ENCODE results near the gene UGT1A9.

The UGT1A9 gene

GRCh38 chr2:233813236-233814055, 141.7 kb downstream of the UGT1A9 start:
- no peak for DNase-seq (ENCODE audit: insufficient read length, low spot score)
- FAIRE-seq, result no peak

DNA sequence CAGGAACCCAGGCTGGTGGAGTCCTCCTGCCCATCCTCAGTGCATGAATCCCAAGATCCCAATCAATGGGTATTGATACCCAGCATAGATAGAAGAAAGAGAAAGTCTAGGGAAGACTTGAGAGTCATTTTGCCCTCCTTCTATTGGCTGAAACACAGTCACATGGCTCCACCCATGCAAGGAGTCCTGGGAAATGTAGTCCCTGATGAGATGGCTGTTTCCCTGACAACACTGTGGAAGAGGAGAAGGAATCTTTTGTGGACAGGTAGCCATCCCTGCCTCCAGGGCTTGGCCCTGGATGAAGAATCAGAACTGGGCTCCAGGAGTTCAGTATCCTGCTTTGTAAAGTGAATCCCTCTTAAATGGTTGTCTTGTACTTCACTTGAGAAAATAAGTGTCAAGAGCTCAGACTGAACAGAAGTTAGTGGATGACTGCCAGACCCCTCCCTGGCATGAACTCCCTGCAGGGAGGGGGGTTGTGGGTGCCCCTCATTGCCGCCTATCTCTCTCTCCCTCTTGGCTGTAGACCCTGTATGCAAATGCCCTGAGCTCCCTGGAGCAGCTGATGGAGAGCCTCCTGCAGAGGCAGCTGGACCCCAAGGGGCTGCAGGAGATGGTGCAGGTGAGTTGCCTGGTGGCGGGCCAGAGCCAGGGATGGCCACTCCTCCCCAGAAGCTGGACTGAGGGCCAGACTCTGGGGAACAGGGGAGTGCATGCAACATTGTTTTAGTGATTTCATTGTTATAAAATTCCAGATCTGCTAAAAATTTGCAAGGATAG, 142.5 kb downstream of the UGT1A9 start:
- DNase-seq (ENCODE audit: insufficient read length, low spot score) (no peak), FAIRE-seq (no peak)

- FAIRE-seq, result no peak
- no peak for DNase-seq (ENCODE audit: insufficient read length, low spot score)
Observed at GRCh38 chr2:233815861-233816260, 144.2 kb downstream of the UGT1A9 start.

DNA sequence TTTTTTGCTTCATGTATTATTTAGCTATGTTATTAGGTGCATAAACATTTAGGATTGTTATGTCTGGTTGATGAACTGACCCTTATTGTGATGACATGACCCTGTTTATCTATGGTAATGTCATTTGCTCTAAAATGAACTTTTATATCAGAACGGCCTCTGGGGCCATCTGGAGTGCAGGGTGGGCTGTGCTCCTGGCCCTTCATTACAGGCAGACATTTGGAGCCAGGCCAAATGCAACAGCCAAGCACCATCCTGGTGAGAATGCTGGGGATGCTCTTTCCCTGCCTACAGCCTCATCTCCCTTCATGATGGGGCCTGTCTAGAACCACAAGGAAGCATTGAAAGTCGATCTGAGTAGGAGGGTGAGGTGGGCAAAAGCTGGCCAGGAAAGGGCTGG, 144.6 kb downstream of the UGT1A9 start:
- FAIRE-seq (no peak), DNase-seq (ENCODE audit: insufficient read length, low spot score) (no peak)

- no peak for FAIRE-seq
- DNase-seq (ENCODE audit: insufficient read length, low spot score), result no peak
Observed at GRCh38 chr2:233816771-233817170, 145.1 kb downstream of the UGT1A9 start.

DNA sequence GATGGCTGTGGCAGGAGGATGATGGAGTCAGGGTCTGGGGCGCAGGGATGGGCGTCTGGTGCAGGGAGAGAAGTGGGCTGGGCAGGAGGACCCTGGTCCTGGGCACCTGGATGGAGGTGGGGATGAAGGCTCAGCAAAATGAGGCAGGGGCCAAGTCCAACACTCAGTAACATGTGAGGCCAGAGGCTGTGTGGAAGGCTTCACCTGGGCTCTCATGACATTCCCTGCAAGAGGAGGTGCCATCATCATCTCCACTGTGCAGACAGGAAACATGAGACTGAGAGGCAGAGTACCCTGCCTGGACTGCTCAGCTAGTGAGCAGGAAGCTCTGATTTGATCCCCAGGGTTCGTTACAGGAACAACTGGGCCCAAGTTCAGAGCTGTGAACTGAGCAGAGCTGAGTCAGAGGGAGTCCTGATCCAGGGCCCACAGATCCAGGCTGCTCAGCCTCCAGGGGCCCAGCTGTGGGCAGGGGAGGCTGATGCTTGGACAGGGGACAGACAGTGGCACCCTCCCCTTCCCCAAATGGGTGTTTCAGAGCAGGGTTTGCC, 145.7 kb downstream of the UGT1A9 start:
- no peak for FAIRE-seq

DNA sequence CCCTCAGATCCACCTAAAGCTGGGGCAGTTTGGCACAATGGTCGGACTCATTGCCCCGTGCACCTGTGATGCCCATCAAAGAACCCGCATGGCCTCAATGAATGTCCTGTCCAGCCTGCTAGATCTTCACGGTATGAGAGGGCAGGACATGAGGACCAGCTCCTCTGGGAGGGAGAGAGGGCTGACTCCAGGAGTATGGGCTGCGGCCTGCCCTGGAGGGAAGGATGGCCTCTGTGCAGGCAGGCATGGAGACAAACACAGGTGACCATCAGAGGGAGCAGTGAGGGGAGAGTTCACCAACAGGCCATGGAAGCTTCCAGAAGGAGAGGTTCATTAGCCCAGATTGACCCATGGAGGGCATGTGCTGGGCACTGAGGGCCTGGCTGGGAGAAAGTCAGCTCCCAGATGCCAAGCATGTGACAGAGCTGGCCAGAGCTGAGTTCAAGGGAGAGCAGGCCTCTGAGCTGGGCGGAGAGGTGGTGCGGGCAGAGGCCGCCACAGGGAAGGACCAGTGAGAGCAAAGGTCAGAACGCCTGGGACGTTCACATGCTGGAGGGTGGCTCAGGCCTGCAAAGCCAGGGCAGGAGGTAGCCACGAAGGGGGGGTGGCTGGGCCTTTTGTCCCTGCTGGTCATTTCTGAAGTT, 146.4 kb downstream of the UGT1A9 start:
- FAIRE-seq (no peak), DNase-seq (ENCODE audit: insufficient read length, low spot score) (no peak)

More for the DNA sequence above, 145.7 kb downstream of the UGT1A9 start:
- no peak for DNase-seq (ENCODE audit: insufficient read length, low spot score)

GRCh38 chr2:233818639-233819621, 147.2 kb downstream of the UGT1A9 start:
- no peak for DNase-seq (ENCODE audit: insufficient read length, low spot score)
- no peak for FAIRE-seq

DNA sequence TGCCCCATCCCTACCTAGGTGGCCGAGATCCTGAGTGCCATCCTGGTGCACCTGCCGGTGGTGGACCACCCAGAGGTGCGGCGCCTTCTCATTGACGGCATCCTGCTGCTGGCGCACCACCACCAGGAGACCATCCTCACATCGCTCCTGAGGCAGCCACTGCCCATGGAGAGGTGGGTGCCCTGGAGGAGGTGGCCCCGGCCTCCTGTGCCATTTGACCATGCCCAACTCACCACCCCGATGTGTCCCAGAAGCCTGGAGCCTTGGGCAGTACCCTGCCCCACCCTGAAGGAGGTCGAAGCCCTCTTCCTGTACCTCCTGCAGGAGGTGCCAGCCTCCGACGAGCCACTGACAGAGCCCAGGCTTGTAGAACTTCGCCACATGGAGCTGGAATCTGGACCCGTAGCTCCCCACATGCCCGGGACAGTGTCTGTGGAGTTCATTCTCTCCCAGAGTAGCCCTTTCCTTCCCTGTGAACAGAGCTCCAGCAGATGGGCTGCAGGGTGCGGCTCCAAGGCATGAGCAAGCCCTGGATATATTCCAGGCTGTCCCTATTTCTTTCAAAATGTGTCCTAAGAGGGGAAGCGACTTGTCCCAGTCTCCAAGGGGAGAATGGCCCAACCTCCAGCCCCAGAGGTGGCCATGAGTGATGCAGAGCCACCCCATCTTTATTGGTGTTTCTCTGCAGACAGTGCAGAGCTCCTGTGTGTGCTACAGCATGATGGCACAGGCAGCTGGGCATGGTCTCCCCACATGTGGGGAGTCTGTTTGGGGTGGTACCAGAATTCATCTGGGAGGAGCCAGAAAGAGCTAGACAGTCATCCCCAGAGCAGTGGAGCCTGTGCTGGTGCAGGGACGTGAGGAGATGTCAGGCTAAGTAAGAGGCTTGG, 148.4 kb downstream of the UGT1A9 start:
- FAIRE-seq, result no peak
- DNase-seq (ENCODE audit: insufficient read length, low spot score), result no peak

DNA sequence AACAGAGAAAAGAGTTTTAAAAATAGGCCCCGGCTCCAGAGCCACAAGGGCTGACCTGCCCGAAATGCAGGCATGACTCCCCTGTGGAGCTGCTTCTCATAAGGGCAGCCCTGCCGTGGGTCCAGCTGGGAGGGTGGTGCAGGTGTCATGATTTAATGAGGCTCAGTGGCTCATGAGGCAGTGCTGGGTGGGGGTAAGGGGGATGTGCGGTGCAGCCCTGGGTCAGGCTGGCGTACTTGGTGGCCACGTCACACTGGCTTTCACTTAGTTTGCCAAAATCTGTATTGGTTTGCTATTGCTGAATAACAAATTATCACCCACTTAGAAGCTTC, 149.0 kb downstream of the UGT1A9 start:
- no peak for DNase-seq (ENCODE audit: insufficient read length, low spot score)
- no peak for FAIRE-seq

GRCh38 chr2:233821196-233821595, 149.5 kb downstream of the UGT1A9 start:
- no peak for FAIRE-seq
- no peak for DNase-seq (ENCODE audit: insufficient read length, low spot score)

- FAIRE-seq (no peak), DNase-seq (ENCODE audit: insufficient read length, low spot score) (no peak)
Observed at GRCh38 chr2:233821709-233822100, 150.0 kb downstream of the UGT1A9 start.

DNA sequence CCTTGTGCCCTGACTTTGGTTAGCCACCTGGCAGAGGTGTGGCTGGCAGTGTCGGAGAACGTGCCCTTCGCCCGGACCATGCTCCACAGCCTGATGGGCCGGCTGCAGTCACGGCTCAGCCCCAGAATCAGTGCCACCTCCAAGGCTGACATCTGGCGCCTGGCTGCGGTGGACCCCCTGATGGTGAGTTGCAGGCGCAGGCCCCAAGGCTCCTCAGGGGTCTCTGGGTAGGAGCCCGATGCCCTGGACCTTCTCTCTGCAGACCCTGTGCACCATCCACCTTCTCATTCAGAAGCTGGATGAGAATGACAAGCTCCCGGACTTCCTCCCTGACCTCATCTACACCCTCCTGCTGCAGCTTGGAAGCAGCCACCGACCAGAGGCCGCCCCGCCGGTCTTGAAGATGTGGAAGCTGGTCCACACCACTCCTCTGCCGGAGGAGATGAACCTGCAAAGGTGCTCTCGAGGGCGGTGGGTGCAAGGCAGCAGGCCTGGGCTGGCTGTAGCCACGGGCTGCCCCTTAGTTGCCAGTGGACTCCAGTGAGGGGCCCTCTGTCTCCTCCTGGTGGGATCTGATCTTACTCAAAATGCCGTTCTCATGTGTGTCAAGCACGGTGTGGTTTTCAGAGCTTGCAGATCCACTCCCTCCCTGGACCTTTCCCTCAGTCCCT, 150.5 kb downstream of the UGT1A9 start:
- FAIRE-seq, result no peak

More for the DNA sequence above, 150.5 kb downstream of the UGT1A9 start:
- no peak for DNase-seq (ENCODE audit: insufficient read length, low spot score)
